ENCODE measurements around the gene ZCCHC17. TPM values are rescaled to one million over a fixed set of nuclear protein-coding genes. Genes with fewer than 3 reads are reported as not detected.

Gene ZCCHC17
- total RNA-seq, 2 donors from 2014 or later: 14.4 to 19.4 TPM

DNA sequence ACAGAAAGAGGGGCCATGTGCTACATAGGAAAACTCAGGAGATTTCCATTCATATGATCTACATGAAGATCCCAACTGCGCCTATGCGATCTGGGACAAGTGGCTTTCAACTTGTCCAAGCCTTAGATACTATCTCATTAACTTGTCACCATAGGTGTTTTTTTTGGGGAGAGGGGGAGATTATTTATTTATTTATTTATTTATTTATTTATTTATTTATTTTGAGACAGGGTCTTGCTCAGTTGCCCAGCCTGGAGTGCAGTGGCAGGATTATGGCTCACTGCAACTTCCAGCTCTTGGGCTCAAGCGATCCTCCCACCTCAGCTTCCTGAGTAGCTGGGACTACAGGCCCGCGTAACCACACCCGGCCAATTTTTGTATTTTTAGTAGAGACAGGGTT lies 64.8 kb downstream of the ZCCHC17 start:
- no peak for ATAC-seq
- intact Hi-C loops (cut with DNase I, micrococcal nuclease): no loop called here

DNA sequence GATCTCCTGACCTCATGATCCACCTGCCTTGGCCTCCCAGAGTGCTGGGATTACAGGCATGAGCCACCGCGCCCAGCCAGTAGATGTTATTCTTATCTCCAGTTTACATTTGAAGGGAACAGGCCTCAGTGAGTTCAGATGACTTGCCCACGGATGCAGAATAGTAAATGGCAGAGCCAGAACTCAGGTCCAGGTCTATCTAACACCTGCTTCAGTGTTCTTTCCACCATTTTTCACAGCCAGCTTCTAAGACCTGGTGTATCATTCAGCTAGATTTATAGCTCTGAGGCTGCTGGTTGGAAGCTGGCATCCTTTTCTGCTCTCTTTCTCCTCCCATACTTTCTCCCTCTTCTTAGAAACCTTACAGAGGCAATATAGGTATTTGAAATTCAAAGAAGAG lies 65.2 kb downstream of the ZCCHC17 start:
- intact Hi-C loops (cut with DNase I, micrococcal nuclease): no loop called here
- ATAC-seq: no peak
- DNase-seq: no peak

More for the DNA sequence above, 64.8 kb downstream of the ZCCHC17 start:
- DNase-seq: no peak

DNA sequence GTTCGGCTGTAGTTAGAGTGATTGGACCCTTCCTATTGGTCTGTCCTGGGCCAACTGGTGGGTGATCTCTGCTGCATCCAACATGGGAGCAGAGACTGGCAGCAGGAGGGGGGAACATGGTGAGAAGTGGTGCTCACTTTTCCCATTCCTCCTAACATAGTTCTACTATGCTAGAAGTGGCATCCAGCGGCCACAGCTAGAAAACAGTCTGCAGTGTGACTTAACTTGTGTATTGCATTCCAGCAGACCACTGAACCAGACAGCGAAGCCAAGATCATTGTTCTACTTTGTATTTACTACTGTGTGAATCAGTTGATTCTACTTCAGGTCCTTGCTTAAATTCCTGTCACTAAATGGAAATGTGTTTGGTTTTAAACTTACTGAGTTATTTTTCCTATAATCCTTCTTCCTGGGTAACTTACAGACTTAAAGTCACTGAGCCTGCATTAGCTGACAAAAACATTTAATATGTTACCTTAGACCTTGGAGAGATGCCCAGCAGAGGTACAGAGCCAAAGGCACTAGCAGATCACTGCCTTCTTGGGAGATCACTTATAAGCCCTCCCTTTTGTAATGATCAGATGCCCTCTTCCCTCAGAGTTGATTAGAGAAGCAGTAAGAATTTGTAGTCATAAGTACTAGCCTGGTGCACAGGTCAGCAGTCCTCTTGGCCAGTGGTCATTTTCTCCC lies 67.9 kb downstream of the ZCCHC17 start:
- intact Hi-C loops (cut with DNase I, micrococcal nuclease): no loop called here
- DNase-seq (no peak), ATAC-seq (no peak)

DNA sequence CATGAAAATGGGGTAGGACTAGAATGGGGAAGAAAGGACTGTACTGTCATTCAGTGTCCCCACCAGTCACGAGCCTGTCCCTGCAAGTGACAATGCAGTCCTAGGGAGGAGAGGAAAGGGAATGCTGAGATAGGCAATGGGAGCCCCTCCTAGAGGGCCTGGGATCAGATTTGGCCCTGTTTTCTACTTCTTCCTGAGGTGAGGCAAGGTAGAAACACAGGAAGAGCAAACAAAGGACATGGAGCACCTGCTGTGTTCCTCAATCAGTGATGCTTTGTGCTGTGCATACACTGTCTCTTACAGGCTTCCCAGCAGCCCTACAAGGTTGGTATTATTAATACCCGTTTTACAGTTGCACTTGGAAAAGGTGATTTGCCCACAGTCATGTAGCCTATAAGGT lies 70.0 kb downstream of the ZCCHC17 start:
- no peak for ATAC-seq
- intact Hi-C loops (cut with DNase I, micrococcal nuclease): no loop called here
- DNase-seq: no peak

DNA sequence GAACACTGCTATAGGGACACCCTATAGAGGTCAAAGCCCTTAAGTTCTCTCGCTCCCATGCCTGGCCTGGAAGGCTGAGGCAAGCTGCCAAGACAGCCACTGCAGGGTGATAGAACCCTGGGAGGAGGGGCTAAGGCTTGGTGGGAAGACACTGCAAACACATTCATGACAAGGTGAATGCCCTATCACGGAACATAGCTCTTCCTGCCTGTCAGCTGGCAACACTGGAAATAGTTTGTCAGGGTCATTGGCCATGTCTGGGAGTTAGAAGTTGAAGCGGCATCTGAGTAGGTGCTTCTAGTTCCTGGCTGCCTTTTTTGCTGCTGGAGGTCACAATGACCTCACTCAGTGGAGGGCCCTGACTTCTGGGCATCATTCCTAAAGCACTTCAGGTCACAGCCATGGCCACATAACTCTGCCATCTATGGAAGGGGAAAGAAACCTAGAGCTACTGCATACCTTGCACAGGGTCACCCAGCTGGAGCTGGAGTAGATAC lies 71.8 kb downstream of the ZCCHC17 start:
- intact Hi-C loops (cut with DNase I, micrococcal nuclease): no loop called here
- peak; percentile 43 for ATAC-seq
- peak in 1 of 2 donors; percentile 48 for DNase-seq

DNA sequence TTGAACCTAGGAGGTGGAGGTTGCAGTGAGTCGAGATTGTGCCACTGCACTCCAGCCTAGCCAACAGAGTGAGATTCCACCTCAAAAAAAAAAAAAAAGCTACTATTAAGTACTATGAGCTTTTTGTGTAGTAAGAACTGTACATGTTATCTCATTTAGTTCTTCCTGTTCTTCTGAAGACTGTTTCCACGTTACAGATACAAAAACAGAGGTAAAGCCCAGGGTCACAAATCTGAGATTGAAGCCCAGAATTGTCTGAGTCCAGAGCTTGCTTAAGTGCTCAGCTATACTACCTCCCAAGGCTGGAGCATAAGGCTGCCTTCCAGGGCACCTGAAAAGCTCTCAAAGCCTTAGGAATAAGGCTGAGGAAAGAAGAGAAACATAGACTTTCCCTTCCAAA lies 73.2 kb downstream of the ZCCHC17 start:
- ATAC-seq (no peak), DNase-seq (no peak)
- intact Hi-C loops (cut with DNase I, micrococcal nuclease): no loop called here

DNA sequence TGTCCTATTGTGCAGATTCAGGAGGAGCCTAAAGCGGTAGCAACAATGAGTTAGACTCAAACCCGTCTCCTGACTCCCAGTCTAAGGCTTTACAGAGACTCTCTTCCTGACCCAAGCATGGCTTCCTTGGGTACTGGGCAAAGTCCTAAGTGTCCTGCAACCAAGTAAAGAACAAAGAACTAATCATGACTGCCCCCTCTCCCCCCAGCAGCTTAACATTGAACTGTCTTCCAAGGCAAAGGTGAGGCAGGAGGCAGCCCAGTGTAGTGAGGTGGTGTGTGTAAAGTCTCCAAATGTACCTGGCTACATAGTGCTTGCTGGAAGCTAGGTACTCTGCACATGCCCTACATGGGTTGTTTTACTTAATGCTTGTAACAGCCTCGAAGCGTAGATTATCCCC lies 73.7 kb downstream of the ZCCHC17 start:
- no peak for ATAC-seq
- no peak for DNase-seq
- intact Hi-C loops (cut with DNase I, micrococcal nuclease): no loop called here

DNA sequence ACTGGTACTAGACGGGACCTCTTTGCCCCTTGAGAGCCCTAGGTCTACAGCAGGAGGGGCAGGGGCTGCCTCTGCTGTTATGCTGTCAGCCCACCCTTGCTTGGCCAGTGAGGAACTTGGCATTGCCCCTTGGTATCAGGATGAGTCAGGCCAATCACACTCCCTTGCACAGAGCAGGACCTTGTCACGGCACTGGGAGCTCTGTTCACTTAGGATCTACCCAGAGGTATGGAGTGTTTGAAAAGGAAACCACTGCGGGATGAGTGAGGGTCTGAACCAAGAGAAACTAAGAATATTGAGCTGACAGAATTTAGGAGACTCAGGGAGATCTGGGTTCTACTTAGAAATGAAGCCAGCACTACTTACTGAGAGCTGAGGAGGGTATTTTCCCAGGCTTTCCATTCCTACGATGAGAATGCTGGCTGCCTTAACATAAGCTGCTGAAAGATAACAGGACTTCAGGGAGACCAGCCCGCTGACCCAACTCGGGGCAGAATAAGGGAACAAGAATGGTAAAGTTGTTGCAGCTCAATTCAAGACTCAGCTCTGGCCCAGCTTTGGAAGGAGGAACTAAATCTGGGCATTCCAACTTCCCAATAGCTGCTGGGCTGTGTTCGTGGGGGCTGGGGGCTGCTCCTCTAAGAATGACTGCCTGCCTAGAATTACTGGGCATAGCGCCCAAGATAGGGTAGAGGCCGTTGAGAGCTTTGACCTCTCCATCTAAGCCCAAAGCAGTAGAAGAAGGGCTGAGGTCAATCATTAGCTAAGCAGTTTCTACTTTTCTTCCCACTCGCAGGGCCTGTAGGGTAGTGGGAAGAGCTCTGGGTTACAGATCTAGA lies 74.5 kb downstream of the ZCCHC17 start:
- intact Hi-C loops (cut with DNase I, micrococcal nuclease): no loop called here
- DNase-seq (peak in 1 of 2 donors; percentile 60), ATAC-seq (peak; percentile 47)

DNA sequence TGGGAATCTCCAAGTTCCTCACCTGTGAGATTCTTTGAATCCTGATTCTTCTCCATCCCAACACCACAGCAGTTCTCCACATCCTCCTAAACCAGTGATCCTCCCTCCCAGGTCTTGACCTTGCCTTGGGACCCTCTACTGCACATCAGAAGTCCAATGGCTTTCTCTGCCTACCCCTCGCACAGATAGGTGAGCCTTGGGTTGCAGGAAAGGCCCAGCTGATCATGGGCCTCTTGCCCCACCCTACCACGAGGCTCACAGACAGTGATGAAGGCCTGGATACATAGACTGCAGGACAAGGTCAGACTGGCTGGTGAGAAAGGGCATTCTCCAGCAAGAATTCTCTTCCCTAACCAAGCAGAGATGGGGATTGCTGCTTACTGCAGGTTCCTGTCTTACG lies 75.2 kb downstream of the ZCCHC17 start:
- ATAC-seq (no peak), DNase-seq (no peak)
- intact Hi-C loops (cut with DNase I, micrococcal nuclease): no loop called here

DNA sequence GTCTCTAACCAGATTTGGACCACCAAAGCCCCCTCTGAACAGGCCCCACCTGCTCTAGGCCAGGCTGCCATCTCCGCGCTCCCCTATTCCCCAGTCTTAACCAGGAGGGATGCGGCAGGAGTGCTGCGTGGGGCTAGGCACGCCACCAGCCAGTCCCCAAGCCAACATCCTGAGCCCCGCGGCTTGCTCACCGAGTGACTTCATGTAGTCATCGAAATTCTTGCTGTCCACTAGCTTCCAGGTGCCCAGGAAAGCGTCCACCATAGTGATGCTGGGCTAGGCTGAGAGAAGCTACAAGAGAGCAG lies 75.9 kb downstream of the ZCCHC17 start:
- DNase-seq: no peak
- no peak for ATAC-seq
- intact Hi-C loops (cut with DNase I, micrococcal nuclease): no loop called here

DNA sequence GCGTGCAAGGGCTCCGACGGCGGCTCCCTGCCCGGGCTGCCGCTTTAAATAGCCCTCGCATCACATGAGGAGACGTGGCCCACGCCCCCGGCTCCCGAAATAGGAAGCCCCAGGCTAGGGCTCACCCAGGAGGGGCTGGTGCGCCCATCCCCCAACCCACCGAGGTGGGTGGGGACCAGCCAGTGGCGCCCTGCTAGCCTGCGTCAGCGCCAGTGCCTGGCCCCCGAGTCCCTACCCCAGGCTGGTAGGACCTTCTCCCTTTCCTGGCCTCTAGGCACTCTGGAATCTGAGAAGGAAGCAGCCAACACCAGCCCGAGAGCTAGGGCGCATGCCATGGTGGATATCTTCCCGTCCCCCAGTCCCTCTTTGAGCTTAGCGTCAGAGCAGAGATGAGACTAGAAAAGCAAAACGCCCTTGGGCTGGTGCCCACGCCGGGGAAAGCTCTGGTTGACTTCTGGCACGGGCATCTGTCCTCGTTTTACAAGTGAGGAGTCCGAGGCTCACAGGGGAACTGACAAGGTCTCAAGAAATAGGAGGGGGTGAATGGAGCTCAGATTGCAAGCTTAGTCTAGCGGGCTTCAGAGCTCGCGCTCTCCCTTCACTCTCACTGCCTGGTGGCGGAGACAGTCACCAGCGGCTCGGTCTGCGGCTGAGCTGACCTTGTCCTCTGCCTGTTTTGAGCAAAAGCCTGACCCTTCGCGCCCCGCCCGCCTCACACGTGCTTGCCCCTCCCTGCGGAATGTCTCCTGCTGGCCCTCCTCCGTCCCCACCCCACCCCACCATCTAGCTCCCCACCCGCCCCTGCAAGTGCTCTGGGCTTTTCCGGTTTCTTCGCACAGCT lies 76.4 kb downstream of the ZCCHC17 start, which contains the start of gene FABP3:
TSS of gene FABP3 (minus strand) at position 21 of the 841 bp plus-strand sequence. CDS start 62 bp downstream, outside the sequence.
- intact Hi-C loops (cut with DNase I, micrococcal nuclease): no loop called here
- DNase-seq (peak; percentile 88 to 92), ATAC-seq (peak; percentile 77)

DNA sequence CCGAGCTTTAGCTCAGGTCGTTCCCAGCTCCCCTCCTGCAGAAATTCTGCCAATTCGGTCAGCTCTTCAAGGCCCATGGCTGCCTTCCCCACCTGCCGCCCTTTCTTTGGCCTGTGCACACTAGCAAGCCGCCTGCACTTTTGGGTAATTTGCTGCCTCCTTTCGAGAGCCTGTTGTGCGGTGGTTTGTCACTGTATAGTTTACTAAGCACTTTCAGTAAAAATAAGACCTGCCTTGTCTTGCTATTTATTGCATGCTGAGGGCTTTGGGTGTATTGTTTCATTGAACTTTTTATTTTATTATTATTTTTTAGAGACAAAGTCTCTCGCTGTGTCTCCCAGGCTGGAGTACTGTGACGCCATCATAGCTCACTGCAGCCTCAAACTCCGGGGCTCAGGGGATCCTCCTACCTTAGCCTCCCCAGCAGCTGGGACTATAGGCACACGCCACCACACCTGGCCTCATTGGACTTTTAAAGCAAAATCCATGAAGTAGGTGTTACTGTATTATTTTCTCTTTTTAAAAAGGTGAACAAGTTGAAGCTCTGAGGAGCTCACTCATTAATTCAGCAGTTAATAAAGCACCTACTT lies 77.2 kb downstream of the ZCCHC17 start:
- ATAC-seq: no peak
- DNase-seq: no peak
- intact Hi-C loops (cut with DNase I, micrococcal nuclease): no loop called here

DNA sequence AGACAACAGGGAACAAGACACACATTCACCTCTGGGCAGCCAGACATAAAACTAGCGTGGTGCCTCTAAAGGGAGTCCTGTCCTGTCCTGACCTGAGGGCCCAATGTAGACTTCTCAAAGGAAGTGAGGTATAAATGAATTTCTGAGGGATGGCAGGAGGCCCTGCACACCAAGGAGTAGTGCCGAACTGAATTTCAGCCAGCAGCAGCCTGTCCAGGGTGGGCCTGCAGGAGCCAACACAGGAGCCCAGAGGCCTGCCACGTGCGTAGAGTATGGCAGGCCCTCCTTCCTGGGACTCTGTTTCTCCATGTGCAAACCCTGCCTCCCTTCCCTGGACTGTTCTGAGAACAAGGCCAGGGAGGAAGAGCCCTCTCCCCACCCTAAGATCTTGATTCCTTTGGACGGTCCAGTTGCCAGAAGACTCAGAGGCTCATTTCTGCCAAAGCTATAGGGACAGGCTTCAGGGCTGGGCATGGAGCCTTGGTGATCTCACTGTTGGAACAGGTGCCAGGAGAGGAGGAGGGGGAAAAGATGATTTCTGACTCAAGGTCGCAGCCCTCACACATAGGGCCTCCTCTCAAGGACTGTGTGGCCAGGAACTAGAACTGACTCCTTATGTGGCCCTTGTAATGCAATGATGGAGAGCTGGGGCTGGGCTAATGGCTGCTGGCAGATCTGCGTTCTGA lies 77.8 kb downstream of the ZCCHC17 start:
- intact Hi-C loops (cut with DNase I, micrococcal nuclease): no loop called here
- DNase-seq (peak in 1 of 2 donors; percentile 26), ATAC-seq (peak; percentile 2)

DNA sequence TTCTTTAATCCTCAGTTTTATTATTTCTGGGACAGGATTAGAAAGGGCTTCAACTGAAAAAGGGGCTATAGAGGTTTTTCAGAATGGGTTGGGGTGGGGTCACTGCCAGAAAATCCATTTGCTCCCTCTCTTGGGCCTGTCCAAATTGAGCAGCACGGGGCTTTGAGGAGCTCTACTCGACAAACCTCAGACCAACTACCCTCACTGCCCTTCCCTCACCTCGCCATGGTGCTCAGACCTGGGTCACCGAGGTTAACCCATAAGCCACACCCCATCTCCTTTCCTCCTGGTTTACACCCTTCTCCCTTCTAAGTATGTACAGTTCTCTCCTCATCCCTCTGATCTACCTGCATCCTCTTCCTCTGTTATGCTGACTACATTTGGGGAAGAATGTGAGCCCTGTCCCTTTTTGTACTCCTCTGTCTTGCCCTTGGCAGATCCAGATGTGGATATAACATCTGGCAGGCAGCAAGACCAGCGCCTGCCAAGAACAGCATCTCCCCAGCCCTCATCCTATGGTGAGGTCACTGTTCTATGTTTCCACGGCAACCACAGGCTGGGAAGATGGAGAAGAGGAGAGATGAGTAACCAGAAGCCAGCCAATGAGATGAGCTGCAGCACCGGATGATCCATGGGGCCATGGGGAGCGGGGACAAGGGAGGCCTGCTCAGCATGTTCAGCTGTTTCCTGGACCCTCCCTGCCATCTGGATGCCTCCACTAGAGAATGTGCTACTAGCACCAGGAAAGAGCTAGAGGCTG lies 79.7 kb downstream of the ZCCHC17 start:
- ATAC-seq (no peak), DNase-seq (no peak)
- intact Hi-C loops (cut with DNase I, micrococcal nuclease): no loop called here

DNA sequence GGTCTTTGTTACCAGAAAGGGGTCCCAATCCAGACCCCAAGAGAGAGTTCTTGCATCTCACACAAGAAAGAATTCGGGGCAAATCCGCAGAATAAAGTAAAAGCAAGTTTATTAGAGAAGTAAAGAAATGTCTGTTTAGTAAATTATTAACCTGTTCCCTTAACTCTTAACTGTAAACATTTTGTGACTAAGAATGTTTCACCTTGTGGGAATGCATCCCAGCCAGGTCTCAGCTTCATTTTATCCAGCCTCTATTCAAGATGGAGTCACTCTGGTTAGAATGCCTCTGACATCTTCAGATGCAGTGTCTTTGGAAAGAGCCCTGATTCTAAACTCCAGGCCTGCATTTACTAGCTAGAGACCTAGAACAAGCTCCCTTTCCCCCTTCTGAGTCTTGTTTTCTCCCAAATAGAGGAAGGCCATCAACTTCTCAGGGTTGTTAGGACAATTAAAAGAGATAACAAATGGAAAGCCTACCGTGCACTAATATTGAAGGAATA lies 80.6 kb downstream of the ZCCHC17 start:
- DNase-seq: no peak
- intact Hi-C loops (cut with DNase I, micrococcal nuclease): no loop called here
- no peak for ATAC-seq

DNA sequence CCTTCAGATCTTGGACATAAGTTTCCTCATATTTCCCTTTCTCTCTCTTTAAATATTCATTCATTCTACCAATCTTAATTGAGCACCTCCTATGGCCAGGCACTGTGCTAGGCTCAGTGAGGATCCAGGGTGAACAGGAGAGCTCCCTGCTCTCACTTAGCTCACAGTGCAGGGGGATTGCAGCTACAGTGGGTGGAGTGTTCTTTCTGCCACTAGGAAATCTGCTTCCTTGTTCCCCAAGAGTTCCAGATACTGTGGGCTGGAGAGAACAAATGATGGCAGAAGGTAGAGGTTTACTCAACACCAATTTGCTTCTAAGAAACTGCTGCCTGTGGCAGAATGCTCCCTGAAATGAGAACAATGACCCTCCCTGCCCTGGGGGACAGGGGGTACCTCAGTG lies 81.2 kb downstream of the ZCCHC17 start:
- ATAC-seq: no peak
- intact Hi-C loops (cut with DNase I, micrococcal nuclease): no loop called here
- DNase-seq: no peak

DNA sequence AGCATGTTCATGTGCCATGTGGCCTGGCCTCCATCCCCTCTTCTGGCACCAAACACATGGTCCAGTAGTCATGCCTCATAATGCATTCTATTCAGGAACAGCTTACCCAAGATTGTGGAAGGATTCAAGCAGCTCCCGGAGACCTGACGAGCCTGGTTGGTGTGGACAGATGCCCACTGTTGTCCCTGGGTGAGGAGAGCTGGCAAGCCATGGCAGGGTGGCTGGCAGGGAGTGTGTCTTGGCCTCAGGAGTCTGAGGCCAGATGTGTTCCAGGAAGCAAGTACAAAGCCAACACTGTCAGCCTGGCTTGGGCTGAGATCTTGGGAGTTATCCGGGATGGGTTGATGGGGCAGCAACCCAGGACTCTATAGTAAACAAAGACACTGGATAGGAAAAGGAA lies 83.3 kb downstream of the ZCCHC17 start:
- DNase-seq (no peak), ATAC-seq (no peak)
- intact Hi-C loops (cut with DNase I, micrococcal nuclease): no loop called here

All from left colon (tissue), 2 donors.